Muscle of arm (tissue), 12 donors: ENCODE measurements around the gene ERMARD. TPM values are rescaled to one million over a fixed set of nuclear protein-coding genes. Genes with fewer than 3 reads are reported as not detected.
"Not testable (repeated sequence)": the region's sequence is repeated elsewhere in the genome, so short reads cannot be mapped to it uniquely, and the experiment has no call there.

Experiments
- DNase-seq: peaks from one replicate; pipeline ENCODE4 v3.0.0-alpha.2; 2013
- polyA plus RNA-seq, 12 donors: library from polyadenylated mRNA; unstranded; fragments of 120-200 nt; gene quantifications; one replicate each; pipeline ENCODE4 v1.2.1, GENCODE V29; 2013; ENCODE audit not compliant: insufficient read length in 12 of 12

Gene ERMARD
- polyA plus RNA-seq, 12 donors: 13.7 to 37.0 (median 21.4) TPM; not detected in 1

DNA sequence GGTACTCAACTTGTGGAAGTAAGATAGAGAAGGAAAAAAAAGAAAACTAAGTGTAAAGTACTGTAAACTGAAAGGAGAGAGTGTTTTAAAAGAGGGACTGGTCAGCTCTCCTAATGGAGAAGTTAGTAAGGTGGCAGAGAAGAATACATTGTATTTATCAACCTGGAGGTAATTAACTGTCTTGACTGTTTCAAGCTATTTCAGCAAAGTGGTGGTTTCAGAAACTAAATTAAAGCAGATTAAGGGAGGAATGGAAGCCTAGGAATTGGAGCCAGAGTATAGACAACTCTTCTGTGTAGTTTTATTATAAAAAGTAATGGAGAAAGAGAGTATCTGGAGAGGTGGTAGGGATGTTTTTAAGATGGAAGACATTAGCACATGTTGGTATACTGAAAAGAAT is 24.5 kb upstream of the ERMARD start:
- DNase-seq: no peak

GRCh38 chr6:169729961-169730360 is 21.5 kb upstream of the ERMARD start:
- DNase-seq: no peak

- DNase-seq: no peak
Observed at GRCh38 chr6:169738204-169738975, 13.0 kb upstream of the ERMARD start.

DNA sequence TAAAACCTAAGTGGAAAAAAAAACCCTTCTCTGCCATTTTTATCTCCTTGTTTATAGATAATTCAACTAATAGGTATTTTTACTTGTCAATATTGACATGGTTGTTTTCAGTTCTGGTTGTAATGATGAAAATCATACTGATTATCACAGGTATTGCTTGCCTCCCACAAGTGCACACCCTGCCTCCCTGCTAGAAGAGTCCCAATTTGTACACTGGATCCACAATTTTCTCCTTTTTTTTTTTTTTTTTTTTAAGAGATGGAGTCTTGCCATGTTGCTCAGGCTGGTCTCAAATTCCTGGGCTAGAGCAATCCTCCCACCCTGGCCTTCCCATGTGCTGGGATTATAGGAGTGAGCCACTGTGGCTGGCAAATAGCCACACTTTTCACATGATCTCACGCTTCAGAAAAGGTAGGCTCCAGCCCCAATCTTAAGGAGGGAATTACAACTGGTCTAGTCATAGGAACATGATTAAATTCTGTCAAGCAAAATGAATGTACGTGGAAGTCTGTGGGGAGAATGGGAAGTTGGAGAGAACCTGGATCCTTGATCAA is 12.4 kb upstream of the ERMARD start:
- DNase-seq: no peak

DNA sequence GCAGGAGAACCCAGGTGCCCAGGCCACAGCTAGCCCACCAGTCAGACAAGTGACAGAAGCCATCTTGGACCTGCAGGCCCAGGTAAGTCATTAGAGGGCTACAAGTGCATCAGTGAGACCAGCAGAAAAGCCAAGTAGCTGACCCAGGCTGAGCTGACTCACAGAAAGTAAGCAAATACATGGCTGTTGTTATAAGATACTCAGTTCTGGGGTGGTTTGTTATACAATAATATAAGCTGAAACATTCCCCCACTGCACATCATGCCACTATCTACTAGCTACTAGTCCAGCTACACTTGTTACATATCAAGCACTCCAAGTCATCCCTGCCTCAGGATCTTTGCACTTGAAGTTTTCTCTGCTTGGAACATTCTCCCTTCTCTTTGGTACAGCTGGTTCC is 10.1 kb upstream of the ERMARD start:
- no peak for DNase-seq

- no peak for DNase-seq
Observed at GRCh38 chr6:169745405-169745804, 6.0 kb upstream of the ERMARD start.

- DNase-seq: no peak
Observed at GRCh38 chr6:169746556-169746955, 4.9 kb upstream of the ERMARD start.

DNA sequence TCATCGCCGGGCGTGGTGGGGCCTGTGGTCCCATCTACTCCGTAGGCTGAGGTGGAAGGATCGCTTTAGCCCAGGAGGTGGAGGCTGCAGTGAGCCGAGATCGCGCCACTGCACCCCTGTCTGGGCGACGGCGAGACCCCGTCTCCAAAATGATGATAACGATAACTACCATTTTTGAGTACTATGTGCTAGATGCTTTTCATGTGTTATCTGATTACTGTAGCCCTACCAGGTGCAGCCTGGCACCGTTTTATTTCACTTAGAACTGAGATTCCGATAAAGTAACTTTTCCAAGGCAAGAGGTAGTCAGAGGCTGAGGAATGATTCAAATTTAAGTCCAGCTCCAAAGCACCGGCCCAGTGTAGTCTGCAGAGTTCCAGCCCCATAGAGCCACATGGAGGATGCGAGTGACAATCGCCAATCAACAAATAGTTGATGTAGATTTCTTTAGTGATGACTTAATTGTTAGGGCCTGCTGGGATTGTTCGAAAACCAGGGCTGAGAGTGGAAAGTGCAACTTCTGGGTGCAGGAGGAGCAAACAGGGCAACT is 727 bp downstream of the ERMARD start:
- DNase-seq: no peak

GRCh38 chr6:169755162-169755561 is 3.7 kb downstream of the ERMARD start:
- no peak for DNase-seq

- DNase-seq: no peak
Observed at GRCh38 chr6:169763308-169763707, 11.9 kb downstream of the ERMARD start.

GRCh38 chr6:169763881-169764280 is 12.5 kb downstream of the ERMARD start:
- no peak for DNase-seq

DNA sequence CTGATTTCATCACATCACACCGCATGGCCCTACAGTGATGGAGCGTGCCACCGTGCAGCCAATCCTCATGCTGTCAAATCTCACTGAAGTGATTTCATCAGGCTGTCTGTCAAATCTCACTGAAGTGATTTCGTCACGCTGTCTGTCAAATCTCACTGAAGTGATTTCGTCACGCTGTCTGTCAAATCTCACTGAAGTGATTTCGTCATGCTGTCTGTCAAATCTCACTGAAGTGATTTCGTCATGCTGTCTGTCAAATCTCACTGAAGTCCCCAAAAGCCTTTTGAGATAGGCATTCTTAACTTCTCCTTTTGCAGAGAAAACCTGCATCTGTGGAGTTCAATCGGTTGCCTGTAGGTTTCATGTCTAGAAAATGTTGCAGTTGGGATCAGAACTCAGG is 14.4 kb downstream of the ERMARD start:
- not testable (repeated sequence) for DNase-seq

- no peak for DNase-seq
Observed at GRCh38 chr6:169766232-169766631, 14.8 kb downstream of the ERMARD start.

- no peak for DNase-seq
Observed at GRCh38 chr6:169766921-169767736, 15.7 kb downstream of the ERMARD start.

DNA sequence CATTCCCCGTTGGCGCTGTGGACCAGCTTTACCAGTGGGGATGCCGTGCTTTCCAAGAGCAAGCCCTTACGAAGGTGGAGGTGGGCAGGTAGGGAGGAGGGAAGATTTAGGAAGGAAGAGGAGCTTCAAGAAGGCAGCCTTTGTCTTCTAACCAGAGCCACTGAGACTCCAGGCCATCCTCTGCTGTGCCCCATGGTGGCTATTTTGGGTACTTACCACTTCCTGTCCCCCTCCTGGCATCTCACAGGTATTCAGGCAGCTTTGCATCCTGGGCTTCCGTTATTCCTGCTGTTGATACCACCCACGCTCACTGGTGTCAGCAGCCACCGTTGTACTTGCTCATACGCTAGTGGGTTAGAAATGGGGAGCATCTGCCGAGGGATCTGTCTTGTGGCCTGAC is 22.9 kb downstream of the ERMARD start:
- no peak for DNase-seq

- no peak for DNase-seq
Observed at GRCh38 chr6:169775321-169775720, 23.9 kb downstream of the ERMARD start.

DNA sequence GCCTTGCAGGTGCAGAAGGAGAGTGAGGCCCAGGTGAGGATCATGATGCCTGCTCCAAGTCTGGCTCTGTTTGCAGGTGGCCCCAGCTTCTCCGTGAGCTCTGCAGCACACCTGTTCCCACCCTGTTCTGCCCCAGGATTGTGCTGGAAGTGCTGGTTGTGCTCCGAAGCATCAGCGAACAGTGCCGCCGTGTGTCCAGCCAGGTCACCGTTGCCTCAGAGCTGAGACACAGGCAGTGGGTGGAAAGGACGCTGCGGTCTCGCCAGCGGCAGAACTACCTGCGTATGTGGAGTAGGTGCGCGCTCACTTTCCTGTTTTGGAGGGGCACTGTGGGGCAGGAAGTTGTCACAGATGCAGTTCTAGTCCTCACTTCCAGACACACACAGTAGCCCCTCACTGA is 25.0 kb downstream of the ERMARD start:
- no peak for DNase-seq

DNA sequence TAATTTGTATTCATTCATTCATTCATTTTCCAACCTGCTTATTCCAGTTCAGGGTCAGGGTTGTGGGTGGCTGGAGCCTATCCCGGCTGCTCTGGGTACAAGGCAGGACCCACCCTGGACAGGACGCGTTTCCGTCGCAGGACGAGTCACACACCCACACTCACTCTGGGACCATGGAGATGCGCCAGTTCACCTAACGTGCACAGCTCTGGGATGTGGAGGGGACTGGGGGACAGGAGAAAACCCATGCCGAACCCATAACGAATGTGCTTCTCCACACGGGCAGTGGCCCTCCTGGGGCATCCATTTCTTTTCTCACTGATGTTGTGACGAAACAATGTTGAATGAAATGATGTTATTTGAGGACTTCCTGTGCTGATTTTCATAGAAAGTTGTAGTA is 26.5 kb downstream of the ERMARD start:
- no peak for DNase-seq

- no peak for DNase-seq
Observed at GRCh38 chr6:169778646-169779045, 27.2 kb downstream of the ERMARD start.

GRCh38 chr6:169779092-169779815 is 27.8 kb downstream of the ERMARD start:
- no peak for DNase-seq

DNA sequence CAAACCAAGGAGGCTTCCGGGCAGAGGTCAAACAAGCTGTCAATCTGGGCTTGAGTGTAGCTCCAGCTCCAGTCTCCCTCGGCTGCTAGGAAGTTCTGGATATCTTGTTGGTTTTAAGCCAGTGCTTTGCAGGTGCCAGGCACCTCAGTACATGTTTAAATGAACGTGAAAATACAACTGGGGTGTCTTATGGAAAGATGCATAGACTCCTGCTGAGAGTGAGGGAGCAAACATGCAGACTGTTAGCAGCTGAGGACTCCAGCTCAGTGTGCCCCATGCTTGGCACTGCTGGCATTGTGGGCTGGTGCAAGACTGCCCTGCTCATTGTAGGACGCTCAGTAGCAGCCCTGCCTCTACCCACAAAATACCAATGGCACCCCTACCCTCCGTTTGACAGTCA is 28.5 kb downstream of the ERMARD start:
- no peak for DNase-seq

- no peak for DNase-seq
Observed at GRCh38 chr6:169780571-169781091, 29.2 kb downstream of the ERMARD start.
